Stimulated activated CD8-positive, alpha-beta memory T cell treated with anti-CD3 and anti-CD28 coated beads, Interleukin-2, amount 100 ng/mL, for 1 hour (primary cell): ENCODE data around the gene ADSL.

Experiments
- DNase-seq, 2 donors: peaks; one replicate each; pipeline ENCODE4 v3.0.0-alpha.2; 2020; ENCODE audit warnings: low read depth in 2 of 2

The ADSL gene

GRCh38 chr22:40404251-40405177, 58.2 kb downstream of the ADSL start:
- no peak for DNase-seq

- no peak for DNase-seq
These were observed 59.1 kb downstream of the ADSL start for GRCh38 chr22:40405178-40406062.

- no peak for DNase-seq
These were observed 60.0 kb downstream of the ADSL start for GRCh38 chr22:40406063-40406890.

- no peak for DNase-seq
These were observed 60.9 kb downstream of the ADSL start for GRCh38 chr22:40407021-40407761.

- no peak for DNase-seq
These were observed 61.8 kb downstream of the ADSL start for GRCh38 chr22:40407831-40408717.

GRCh38 chr22:40408718-40409612, 62.7 kb downstream of the ADSL start:
- no peak for DNase-seq

GRCh38 chr22:40409613-40410113, 63.4 kb downstream of the ADSL start:
- DNase-seq = no peak

GRCh38 chr22:40410272-40410671, 64.0 kb downstream of the ADSL start:
- DNase-seq = no peak

- no peak for DNase-seq
These were observed 64.6 kb downstream of the ADSL start for GRCh38 chr22:40410731-40411505.

- DNase-seq = no peak
These were observed 65.2 kb downstream of the ADSL start for GRCh38 chr22:40411506-40411861.

- DNase-seq = no peak
These were observed 66.1 kb downstream of the ADSL start for GRCh38 chr22:40412441-40412840.

GRCh38 chr22:40413873-40414272, 67.6 kb downstream of the ADSL start:
- DNase-seq = no peak

GRCh38 chr22:40414311-40414710, 68.0 kb downstream of the ADSL start:
- DNase-seq = no peak

- no peak for DNase-seq
These were observed 68.7 kb downstream of the ADSL start for GRCh38 chr22:40414838-40415505.

- no peak for DNase-seq
These were observed 69.4 kb downstream of the ADSL start for GRCh38 chr22:40415531-40416266.

- no peak for DNase-seq
These were observed 69.9 kb downstream of the ADSL start for GRCh38 chr22:40416267-40416570.

- DNase-seq = no peak
These were observed 70.3 kb downstream of the ADSL start for GRCh38 chr22:40416636-40417035.
